DOHH2 (cell line): ENCODE results near the gene POLDIP2.

ENCODE experiments used
- EZH2phosphoT487 ChIP-seq: fragments of 200-600 bp; sonication (generic); IDR thresholded peaks from 2 replicates; pipeline ENCODE4 v1.6.1; 2017; ENCODE audit warnings: borderline replicate concordance, mild to moderate bottlenecking, antibody characterized with exemption, low read length, moderate library complexity, mixed read lengths
- TF ChIP-seq, protein P1 (sequence below): fragments of 200-600 bp; sonication (generic); IDR thresholded peaks from one replicate; pipeline ENCODE4 v1.5.1; 2014; ENCODE audit warnings: antibody characterized with exemption, mild to moderate bottlenecking, low read depth, low read length; ENCODE audit not compliant: poor library complexity, severe bottlenecking

GRCh38 chr17:28402844-28403243 lies 45.5 kb upstream of the POLDIP2 start:
- TF ChIP-seq, protein P1, sequence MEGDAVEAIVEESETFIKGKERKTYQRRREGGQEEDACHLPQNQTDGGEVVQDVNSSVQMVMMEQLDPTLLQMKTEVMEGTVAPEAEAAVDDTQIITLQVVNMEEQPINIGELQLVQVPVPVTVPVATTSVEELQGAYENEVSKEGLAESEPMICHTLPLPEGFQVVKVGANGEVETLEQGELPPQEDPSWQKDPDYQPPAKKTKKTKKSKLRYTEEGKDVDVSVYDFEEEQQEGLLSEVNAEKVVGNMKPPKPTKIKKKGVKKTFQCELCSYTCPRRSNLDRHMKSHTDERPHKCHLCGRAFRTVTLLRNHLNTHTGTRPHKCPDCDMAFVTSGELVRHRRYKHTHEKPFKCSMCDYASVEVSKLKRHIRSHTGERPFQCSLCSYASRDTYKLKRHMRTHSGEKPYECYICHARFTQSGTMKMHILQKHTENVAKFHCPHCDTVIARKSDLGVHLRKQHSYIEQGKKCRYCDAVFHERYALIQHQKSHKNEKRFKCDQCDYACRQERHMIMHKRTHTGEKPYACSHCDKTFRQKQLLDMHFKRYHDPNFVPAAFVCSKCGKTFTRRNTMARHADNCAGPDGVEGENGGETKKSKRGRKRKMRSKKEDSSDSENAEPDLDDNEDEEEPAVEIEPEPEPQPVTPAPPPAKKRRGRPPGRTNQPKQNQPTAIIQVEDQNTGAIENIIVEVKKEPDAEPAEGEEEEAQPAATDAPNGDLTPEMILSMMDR, result no peak
- no peak for TF ChIP-seq EZH2phosphoT487
